Psoas muscle (tissue), 8 donors: ENCODE results near the gene PRKCA. TPM values are rescaled to one million over a fixed set of nuclear protein-coding genes. Genes with fewer than 3 reads are reported as not detected.

Experiments
- ATAC-seq, 4 donors: fragments of 200-7000 bp; cut with Tn5 transposase; one replicate each; pipeline ENCODE4 v1.9.1; 2020; ENCODE audit warnings: moderate library complexity in 3 of 4, mild to moderate bottlenecking in 2 of 4
- DNase-seq, 2 donors: peaks; one replicate each; pipeline ENCODE4 v3.0.0-alpha.2; 2020
- H3K27ac ChIP-seq: fragments of 200-600 bp; one replicate; pipeline ENCODE4 v1.8.0; 2022
- H3K27me3 ChIP-seq, 3 donors: fragments of 200-600 bp in 1 of 3; one replicate each; pipeline versions ENCODE4 v1.6.1 to v1.8.0; 2013 to 2022; ENCODE audit warnings: low read length in 2 of 3, mild to moderate bottlenecking in 2 of 3, moderate library complexity in 1 of 3; ENCODE audit not compliant: insufficient read depth in 3 of 3
- H3K36me3 ChIP-seq, 2 donors: fragments of 200-600 bp in 1 of 2; one replicate each; pipeline versions ENCODE4 v1.6.1 to v1.8.0; 2013 to 2022; ENCODE audit warnings: low read depth in 1 of 2, mild to moderate bottlenecking in 1 of 2, moderate library complexity in 1 of 2; ENCODE audit not compliant: insufficient read depth in 1 of 2
- H3K4me1 ChIP-seq: fragments of 200-600 bp; one replicate; pipeline ENCODE4 v1.8.0; 2022
- H3K4me3 ChIP-seq: fragments of 200-600 bp; one replicate; pipeline ENCODE4 v1.8.0; 2022; ENCODE audit warnings: mild to moderate bottlenecking
- H3K9me3 ChIP-seq: fragments of 200-600 bp; one replicate; pipeline ENCODE4 v1.8.0; 2022
- CTCF ChIP-seq: fragments of 200-600 bp; IDR thresholded peaks from one replicate; pipeline ENCODE4 v1.8.0; 2022; ENCODE audit warnings: antibody characterized with exemption
- WGBS, 3 donors: extraction: QIAGEN DNeasy Blood & Tissue Kit; methylation state at CpG; one replicate each; pipeline versions ENCODE4 v1.1.6 to v1.1.7; 2013; 5-methylcytosine and 5-hydroxymethylcytosine counted together
- intact Hi-C, 2 donors: fragments of 100-400 bp; cut with DNase I; formaldehyde crosslinking; loops; one replicate each; pipeline versions ENCODE4 v1.11.0 to v1.14.2; 2022
- polyA plus RNA-seq, 3 donors: library from polyadenylated mRNA; stranded (reverse); fragments of 200-250 nt; gene quantifications; one replicate each; pipeline ENCODE4 v1.2.3, GENCODE V29; 2013
- total RNA-seq, 4 donors: library from RNA; stranded (reverse); fragmentation: NEBNext Ultra II Directional in 2 of 4; extraction: Animal tissue kit (Norgen Biotek cat#: 25700) in 2 of 4; gene quantifications; one replicate each; pipeline versions ENCODE4 v1.2.1 to v1.2.4, GENCODE V29; 2021 to 2023
- donor health status: healthy with polysubstance abuse.
- donor health status: DM: no; HTN: no; CAD: no; lungs with moderate emphysema.
- donor health status: Bipolar disorder and iron deficiency.
- donor health status: healthy.
- donor health status: DM: yes; HTN: yes; CAD: no.
- donor health status: DM: no; HTN: no; CAD: no.
- donor health status: DM: no; HTN: no; CAD: no.
- donor health status: DM: yes; HTN: yes; CAD: no.

Gene PRKCA
- total and polyA plus RNA-seq, 7 donors, result 0.35 to 15.5 (median 8.2) TPM

- DNase-seq (no peak), ATAC-seq (no peak)
- 86 to 92% (median 92%) methylated on average over 6 of the region's 6 CpGs for WGBS, 3 donors
- intact Hi-C loops, result no loop called here
- H3K27ac ChIP-seq, result no peak overlapping the region
- H3K27me3 ChIP-seq, result no peaks in the 10 kb centered on the region
- no peak overlapping the region for H3K4me3 ChIP-seq
- H3K4me1 ChIP-seq, result no peaks in the 10 kb centered on the region
- no peaks in the 10 kb centered on the region for H3K36me3 ChIP-seq
- H3K9me3 ChIP-seq, result no peaks in the 10 kb centered on the region
- no peak for TF ChIP-seq CTCF
Measured at GRCh38 chr17:66652840-66653507, 350.6 kb downstream of the PRKCA start.

DNA sequence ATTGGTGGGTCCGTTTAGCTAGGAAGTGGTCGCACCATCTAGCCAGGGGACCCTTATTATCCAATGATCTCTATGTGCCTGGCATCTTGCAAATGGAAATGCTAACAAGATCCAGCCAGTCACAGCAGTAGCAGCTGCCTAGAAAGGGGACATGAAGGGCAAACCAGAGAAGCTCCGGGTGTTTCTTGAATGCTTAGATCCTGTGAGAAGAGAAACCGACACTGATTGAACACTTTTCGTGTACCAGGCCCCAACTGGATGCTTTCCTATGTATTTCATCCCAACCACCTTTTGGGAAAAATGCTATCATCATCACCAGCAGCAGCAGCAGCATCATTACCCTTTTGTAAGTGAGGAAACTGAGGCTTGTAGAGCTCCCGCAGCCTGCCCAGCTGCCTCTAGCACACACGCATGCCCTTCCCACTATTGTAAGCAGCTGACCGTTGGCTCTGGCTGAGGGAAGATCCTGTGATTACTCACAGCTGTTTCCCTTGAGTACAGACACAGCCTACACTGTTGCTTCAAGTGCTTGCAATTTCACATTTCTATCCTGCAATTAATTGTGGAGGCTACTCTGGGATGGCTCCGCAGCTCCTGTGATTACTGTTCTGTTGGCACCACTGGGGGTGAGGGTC, 351.8 kb downstream of the PRKCA start:
- no peaks in the 10 kb centered on the region for H3K9me3 ChIP-seq
- no peak overlapping the region for H3K27ac ChIP-seq
- no peak for TF ChIP-seq CTCF
- H3K36me3 ChIP-seq, result no peaks in the 10 kb centered on the region
- DNase-seq (no peak), ATAC-seq (no peak)
- 38 to 60% (median 59%) methylated on average over 9 of the region's 9 CpGs for WGBS, 3 donors
- H3K4me3 ChIP-seq, result no peak overlapping the region
- H3K4me1 ChIP-seq, result no peaks in the 10 kb centered on the region
- intact Hi-C loops, result no loop called here
- H3K27me3 ChIP-seq, result no peaks in the 10 kb centered on the region

GRCh38 chr17:66654764-66655163, 352.4 kb downstream of the PRKCA start:
- Histone ChIP-seq H3K27me3 (no peaks in the 10 kb centered on the region), H3K4me3 (no peak overlapping the region), H3K36me3 (no peaks in the 10 kb centered on the region), H3K9me3 (no peaks in the 10 kb centered on the region), H3K4me1 (no peaks in the 10 kb centered on the region), H3K27ac (no peak overlapping the region)
- ATAC-seq (no peak), DNase-seq (no peak)
- 77 to 91% (median 80%) methylated on average over 7 of the region's 7 CpGs for WGBS, 3 donors
- intact Hi-C loops, result no loop called here
- no peak for TF ChIP-seq CTCF

DNA sequence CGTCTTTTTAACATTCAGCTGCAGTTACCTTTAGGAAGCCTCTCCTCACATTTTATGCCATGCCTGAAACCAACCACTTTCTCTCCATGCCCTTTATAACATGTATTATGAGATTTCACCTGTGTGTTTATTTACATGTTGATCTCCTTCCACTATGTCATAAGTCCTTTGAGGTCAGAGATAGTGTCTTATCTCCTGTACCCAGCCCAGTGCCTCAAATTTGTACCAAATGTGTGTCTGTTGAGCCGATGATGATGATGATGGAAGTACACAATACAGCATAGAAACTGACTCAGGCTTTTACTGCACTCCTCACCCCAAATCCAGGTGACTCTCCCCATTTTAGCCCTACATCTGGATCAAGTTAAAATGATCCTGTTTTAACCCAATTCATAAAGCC, 353.0 kb downstream of the PRKCA start:
- no peaks in the 10 kb centered on the region for H3K9me3 ChIP-seq
- ATAC-seq (no peak), DNase-seq (no peak)
- H3K36me3 ChIP-seq, result no peaks in the 10 kb centered on the region
- no peaks in the 10 kb centered on the region for H3K27me3 ChIP-seq
- no peaks in the 10 kb centered on the region for H3K4me1 ChIP-seq
- H3K27ac ChIP-seq, result no peak overlapping the region
- WGBS, 3 donors, result 83 to 96% (median 92%) methylated on average over 2 of the region's 2 CpGs
- no peak overlapping the region for H3K4me3 ChIP-seq
- no peak for TF ChIP-seq CTCF
- intact Hi-C loops, result no loop called here
